Suprapubic skin (tissue), 4 donors: Measurements from ENCODE around the gene SEC24D. TPM values are rescaled to one million over a fixed set of nuclear protein-coding genes. Genes with fewer than 3 reads are reported as not detected.

Experiments
- DNase-seq, 2 donors: peaks; one replicate each; pipeline ENCODE4 v3.0.0-alpha.2; 2019; ENCODE audit warnings: low spot score in 2 of 2
- H3K27ac ChIP-seq: fragments of 200-600 bp; sonication (generic); one replicate; pipeline ENCODE4 v1.5.1; 2019
- H3K27me3 ChIP-seq: fragments of 200-600 bp; sonication (generic); one replicate; pipeline ENCODE4 v1.5.1; 2019
- H3K36me3 ChIP-seq: fragments of 200-600 bp; sonication (generic); one replicate; pipeline ENCODE4 v1.5.1; 2019
- H3K4me1 ChIP-seq: fragments of 200-600 bp; sonication (generic); one replicate; pipeline ENCODE4 v1.5.1; 2019
- H3K4me3 ChIP-seq: fragments of 200-600 bp; sonication (generic); one replicate; pipeline ENCODE4 v1.5.1; 2019; ENCODE audit warnings: mild to moderate bottlenecking
- H3K9me3 ChIP-seq: fragments of 200-600 bp; sonication (generic); one replicate; pipeline ENCODE4 v1.5.1; 2019
- EP300 ChIP-seq: sonication (generic); formaldehyde crosslinking; IDR thresholded peaks from one replicate; pipeline ENCODE4 v1.6.1; 2017; ENCODE audit warnings: antibody characterized with exemption
- POLR2A ChIP-seq, 2 donors: fragments of 450-650 bp; IDR thresholded peaks; one replicate each; pipeline ENCODE4 v1.6.1; 2017; ENCODE audit warnings: antibody characterized with exemption in 2 of 2, mild to moderate bottlenecking in 2 of 2, moderate library complexity in 2 of 2
- POLR2AphosphoS5 ChIP-seq, 3 donors: sonication (generic); formaldehyde crosslinking; IDR thresholded peaks; one replicate each; pipeline ENCODE4 v1.6.1; 2017; ENCODE audit warnings: antibody characterized with exemption in 3 of 3
- WGBS: methylation state at CpG from one replicate; pipeline ENCODE4 v1.1.5; 2018; 5-methylcytosine and 5-hydroxymethylcytosine counted together
- total RNA-seq, 4 donors: library from RNA; depleted of rRNA; stranded (reverse); fragments of >200 nt; gene quantifications; one replicate each; pipeline ENCODE4 v1.1.0, GENCODE V29; 2016
- TF ChIP-seq, protein P1 (sequence below), 2 donors: fragments of 200-600 bp in 1 of 2; fragments of 450-650 bp in 1 of 2; sonication (generic) in 1 of 2; IDR thresholded peaks; one replicate each; pipeline ENCODE4 v1.5.1; 2016 to 2019; ENCODE audit warnings: antibody characterized with exemption in 2 of 2, mild to moderate bottlenecking in 1 of 2, moderate library complexity in 1 of 2

SEC24D gene
- total RNA-seq, 4 donors from 2014 or later: 16.7 to 18.1 (median 18.0) TPM

- H3K4me1 ChIP-seq: peaks cover 17% of the 10 kb centered on the region
- peak overlapping the region; percentile 97 for H3K4me3 ChIP-seq
- peak overlapping the region; percentile 91 for H3K27ac ChIP-seq
- H3K36me3 ChIP-seq: no peaks in the 10 kb centered on the region
- WGBS: under 1% methylated on average over 13 of the region's 13 CpGs
- TF ChIP-seq, protein P1, sequence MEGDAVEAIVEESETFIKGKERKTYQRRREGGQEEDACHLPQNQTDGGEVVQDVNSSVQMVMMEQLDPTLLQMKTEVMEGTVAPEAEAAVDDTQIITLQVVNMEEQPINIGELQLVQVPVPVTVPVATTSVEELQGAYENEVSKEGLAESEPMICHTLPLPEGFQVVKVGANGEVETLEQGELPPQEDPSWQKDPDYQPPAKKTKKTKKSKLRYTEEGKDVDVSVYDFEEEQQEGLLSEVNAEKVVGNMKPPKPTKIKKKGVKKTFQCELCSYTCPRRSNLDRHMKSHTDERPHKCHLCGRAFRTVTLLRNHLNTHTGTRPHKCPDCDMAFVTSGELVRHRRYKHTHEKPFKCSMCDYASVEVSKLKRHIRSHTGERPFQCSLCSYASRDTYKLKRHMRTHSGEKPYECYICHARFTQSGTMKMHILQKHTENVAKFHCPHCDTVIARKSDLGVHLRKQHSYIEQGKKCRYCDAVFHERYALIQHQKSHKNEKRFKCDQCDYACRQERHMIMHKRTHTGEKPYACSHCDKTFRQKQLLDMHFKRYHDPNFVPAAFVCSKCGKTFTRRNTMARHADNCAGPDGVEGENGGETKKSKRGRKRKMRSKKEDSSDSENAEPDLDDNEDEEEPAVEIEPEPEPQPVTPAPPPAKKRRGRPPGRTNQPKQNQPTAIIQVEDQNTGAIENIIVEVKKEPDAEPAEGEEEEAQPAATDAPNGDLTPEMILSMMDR (IDR thresholded peaks at IDR 0.05): no peak
- TF ChIP-seq POLR2AphosphoS5 (IDR thresholded peaks at IDR 0.05): no peak
- TF ChIP-seq POLR2A (IDR thresholded peaks at IDR 0.05): peak in 1 of 2 donors; percentile 21
- no peak for TF ChIP-seq EP300
- H3K9me3 ChIP-seq: no peaks in the 10 kb centered on the region
- H3K27me3 ChIP-seq: no peaks in the 10 kb centered on the region
- peak in 1 of 2 donors; percentile 76 for DNase-seq
Observed at GRCh38 chr4:118834960-118835569, 861 bp downstream of the SEC24D start.

- 65% methylated on average over 4 of the region's 4 CpGs for whole genome bisulfite sequencing
- Histone ChIP-seq H3K4me3 (peak overlapping the region; percentile 97), H3K27ac (no peak overlapping the region), H3K36me3 (no peaks in the 10 kb centered on the region), H3K4me1 (peaks cover 17% of the 10 kb centered on the region), H3K27me3 (no peaks in the 10 kb centered on the region), H3K9me3 (no peaks in the 10 kb centered on the region)
- DNase-seq: no peak
- TF ChIP-seq EP300 (no peak), POLR2A (IDR thresholded peaks at IDR 0.05) (no peak), POLR2AphosphoS5 (IDR thresholded peaks at IDR 0.05) (no peak)
- TF ChIP-seq, protein P1 (IDR thresholded peaks at IDR 0.05): no peak
Observed at GRCh38 chr4:118834070-118834469, 1.9 kb downstream of the SEC24D start.

DNA sequence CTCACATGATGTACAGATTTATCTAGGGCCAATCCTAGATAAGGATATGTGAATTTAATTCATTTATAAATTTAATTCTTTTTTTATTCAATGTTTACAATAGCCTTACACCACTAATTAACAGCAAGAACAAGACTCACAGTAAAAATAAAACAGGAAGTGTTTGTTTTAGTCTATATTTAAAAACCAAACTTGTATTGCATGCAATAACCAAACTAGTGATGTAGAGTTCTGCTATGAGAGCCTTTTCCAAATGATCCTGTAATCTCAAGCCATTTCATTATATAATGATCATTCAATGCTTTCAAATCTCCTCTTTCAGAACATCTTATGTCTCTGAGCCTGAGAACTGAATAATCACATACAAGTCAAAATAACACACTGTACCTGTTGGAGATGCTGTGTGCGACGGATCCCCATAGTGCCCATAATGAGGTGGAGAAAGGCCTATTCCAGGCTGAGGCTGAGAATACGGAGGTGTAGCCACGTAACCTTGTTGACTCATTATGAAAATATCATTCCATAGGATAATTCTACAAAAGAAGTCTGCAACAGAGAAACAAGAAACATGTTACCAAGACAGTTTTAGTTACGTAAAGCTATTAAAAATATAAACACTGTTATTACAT lies 2.6 kb downstream of the SEC24D start:
- H3K4me3 ChIP-seq: no peak overlapping the region
- WGBS: 94% methylated on average over 5 of the region's 5 CpGs
- TF ChIP-seq POLR2AphosphoS5 (IDR thresholded peaks at IDR 0.05) (no peak), EP300 (no peak), POLR2A (IDR thresholded peaks at IDR 0.05) (no peak)
- TF ChIP-seq, protein P1 (IDR thresholded peaks at IDR 0.05): no peak
- no peaks in the 10 kb centered on the region for H3K27me3 ChIP-seq
- no peak overlapping the region for H3K27ac ChIP-seq
- DNase-seq: no peak
- peaks cover 17% of the 10 kb centered on the region for H3K4me1 ChIP-seq
- H3K9me3 ChIP-seq: no peaks in the 10 kb centered on the region
- H3K36me3 ChIP-seq: no peaks in the 10 kb centered on the region

- Histone ChIP-seq H3K27ac (no peak overlapping the region), H3K4me1 (peaks cover 19% of the 10 kb centered on the region)
Observed at GRCh38 chr4:118829107-118829506, 6.8 kb downstream of the SEC24D start.

More at GRCh38 chr4:118829107-118829506, 6.8 kb downstream of the SEC24D start:
- Histone ChIP-seq H3K36me3 (no peaks in the 10 kb centered on the region), H3K4me3 (no peak overlapping the region), H3K9me3 (no peaks in the 10 kb centered on the region), H3K27me3 (no peaks in the 10 kb centered on the region)
- WGBS: 93% methylated on average over 2 of the region's 2 CpGs
- DNase-seq: no peak
- TF ChIP-seq, protein P1 (IDR thresholded peaks at IDR 0.05): no peak
- TF ChIP-seq POLR2AphosphoS5 (IDR thresholded peaks at IDR 0.05): no peak
- no peak for TF ChIP-seq EP300
- no peak for TF ChIP-seq POLR2A (IDR thresholded peaks at IDR 0.05)
